ENCODE results near the gene TNKS1BP1. TPM values are rescaled to one million over a fixed set of nuclear protein-coding genes. Genes with fewer than 3 reads are reported as not detected.

The TNKS1BP1 gene
- total and polyA plus RNA-seq, 2 experiments from 2014 or later = 64.2 to 72.2 TPM

- Mint-ChIP-seq H3K36me3 (ENCODE audit: low read depth) (no peaks in the 10 kb centered on the region), H3K9me3 (no peaks in the 10 kb centered on the region), H3K4me1 (peaks cover 22% of the 10 kb centered on the region), H3K27me3 (ENCODE audit: insufficient read depth, low read depth, poor library complexity) (peaks cover 8% of the 10 kb centered on the region), H3K4me3 (no peak overlapping the region), H3K27ac (no peak overlapping the region)
- DNase-seq (ENCODE audit: low spot score) = no peak
- no peak overlapping the region for H3K4me3 ChIP-seq
- no peaks in the 10 kb centered on the region for H3K9me2 ChIP-seq (ENCODE audit: insufficient read depth)
- H3K79me2 ChIP-seq (replicated peaks; ENCODE audit: insufficient read depth) = no peaks in the 10 kb centered on the region
- H2AFZ ChIP-seq = no peak overlapping the region
- no peak overlapping the region for H3K4me2 ChIP-seq
- 0 out of 2 replicates have a peak, but pooled peaks cover 3% of the 10 kb centered on the region for H3F3A ChIP-seq (replicated peaks; ENCODE audit: low read depth)
- H4K20me1 ChIP-seq (replicated peaks; ENCODE audit: insufficient read depth) = no peaks in the 10 kb centered on the region
- TF ChIP-seq NANOG (IDR thresholded peaks at IDR 0.05; ENCODE audit: borderline replicate concordance) = no peak
- no peak for TF ChIP-seq ETS1 (IDR thresholded peaks at IDR 0.05)
- no peak for TF ChIP-seq EZH2phosphoT487 (IDR thresholded peaks at IDR 0.05; ENCODE audit: unreplicated experiment)
- TF ChIP-seq ZNF462 (CRISPR knock-in tag; IDR thresholded peaks at IDR 0.05) = no peak
- H3K27me3 ChIP-seq (ENCODE audit: insufficient read depth) = no peaks in the 10 kb centered on the region
- no peak overlapping the region for H3K27ac ChIP-seq (ENCODE audit: low read depth)
- no peak for ATAC-seq
- peaks cover 15% of the 10 kb centered on the region for H3K4me1 ChIP-seq (ENCODE audit: insufficient read depth)
- no peaks in the 10 kb centered on the region for H3K36me3 ChIP-seq (ENCODE audit: insufficient read depth)
Measured at GRCh38 chr11:57368845-57369232, 44.1 kb upstream of the TNKS1BP1 start.

Data from GM23338 (cell line).